PFSK-1 (cell line): ENCODE measurements around the gene MAD1L1.

Experiments used
- POLR2AphosphoS5 ChIP-seq: IDR thresholded peaks from 2 replicates; pipeline ENCODE4 v1.6.1; 2012; ENCODE audit warnings: low read depth, mild to moderate bottlenecking, control low read depth, low read length, moderate library complexity
- TF ChIP-seq, protein P1 (sequence below), 2 experiments: IDR thresholded peaks; 2 replicates each; pipeline versions ENCODE4 v1.6.1 to v1.8.0; 2011 to 2012; ENCODE audit warnings: low read depth in 2 of 2, low read length in 2 of 2, control low read depth in 1 of 2, inconsistent platforms in 1 of 2, mild to moderate bottlenecking in 1 of 2, moderate library complexity in 1 of 2; ENCODE audit not compliant: insufficient read depth in 1 of 2

DNA sequence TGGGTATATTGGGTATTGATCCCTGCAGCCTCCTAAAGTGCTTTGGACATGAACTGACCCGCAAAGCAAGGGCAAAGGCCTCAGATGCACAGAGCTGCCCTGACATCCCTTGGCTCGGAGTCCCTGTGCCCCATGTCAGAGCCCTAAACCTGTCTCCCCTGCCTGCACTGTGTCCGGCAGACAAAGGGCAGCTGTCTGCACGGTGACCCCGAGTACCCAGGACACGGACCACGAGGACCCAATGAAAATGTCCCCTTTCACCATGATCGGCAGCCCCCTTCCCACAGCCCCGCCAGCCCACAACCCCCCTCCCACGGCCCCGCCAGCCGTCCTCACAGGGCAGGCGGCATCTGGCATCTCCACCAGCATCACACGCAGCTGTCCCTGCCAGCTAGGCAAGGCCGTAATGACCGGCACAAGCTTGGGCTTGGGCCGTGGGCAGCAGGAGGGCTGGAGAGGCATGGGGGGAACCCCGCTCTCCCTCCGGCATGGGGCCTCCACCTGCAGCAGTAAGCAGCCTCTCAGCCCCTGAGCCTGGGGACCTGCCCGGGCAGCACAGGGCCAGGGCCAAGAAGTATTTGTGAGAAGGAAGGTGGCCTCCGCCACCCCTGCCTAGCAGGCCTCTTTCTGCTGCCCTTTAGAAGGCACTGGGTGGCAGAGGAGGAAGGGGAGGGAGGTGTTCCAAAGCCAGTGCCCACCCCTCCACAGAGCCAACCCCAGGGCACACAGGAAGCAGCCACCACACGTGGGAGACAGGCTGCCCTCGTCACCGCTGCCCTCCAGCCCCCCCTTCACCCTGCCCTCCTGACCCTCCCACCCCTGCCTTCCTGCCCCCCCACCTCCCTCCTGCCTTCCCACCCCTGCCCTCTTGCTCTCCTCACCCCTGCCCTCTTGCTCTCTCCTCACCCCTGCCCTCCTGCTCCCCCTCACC, 19.4 kb upstream of the MAD1L1 start:
- TF ChIP-seq, protein P1, sequence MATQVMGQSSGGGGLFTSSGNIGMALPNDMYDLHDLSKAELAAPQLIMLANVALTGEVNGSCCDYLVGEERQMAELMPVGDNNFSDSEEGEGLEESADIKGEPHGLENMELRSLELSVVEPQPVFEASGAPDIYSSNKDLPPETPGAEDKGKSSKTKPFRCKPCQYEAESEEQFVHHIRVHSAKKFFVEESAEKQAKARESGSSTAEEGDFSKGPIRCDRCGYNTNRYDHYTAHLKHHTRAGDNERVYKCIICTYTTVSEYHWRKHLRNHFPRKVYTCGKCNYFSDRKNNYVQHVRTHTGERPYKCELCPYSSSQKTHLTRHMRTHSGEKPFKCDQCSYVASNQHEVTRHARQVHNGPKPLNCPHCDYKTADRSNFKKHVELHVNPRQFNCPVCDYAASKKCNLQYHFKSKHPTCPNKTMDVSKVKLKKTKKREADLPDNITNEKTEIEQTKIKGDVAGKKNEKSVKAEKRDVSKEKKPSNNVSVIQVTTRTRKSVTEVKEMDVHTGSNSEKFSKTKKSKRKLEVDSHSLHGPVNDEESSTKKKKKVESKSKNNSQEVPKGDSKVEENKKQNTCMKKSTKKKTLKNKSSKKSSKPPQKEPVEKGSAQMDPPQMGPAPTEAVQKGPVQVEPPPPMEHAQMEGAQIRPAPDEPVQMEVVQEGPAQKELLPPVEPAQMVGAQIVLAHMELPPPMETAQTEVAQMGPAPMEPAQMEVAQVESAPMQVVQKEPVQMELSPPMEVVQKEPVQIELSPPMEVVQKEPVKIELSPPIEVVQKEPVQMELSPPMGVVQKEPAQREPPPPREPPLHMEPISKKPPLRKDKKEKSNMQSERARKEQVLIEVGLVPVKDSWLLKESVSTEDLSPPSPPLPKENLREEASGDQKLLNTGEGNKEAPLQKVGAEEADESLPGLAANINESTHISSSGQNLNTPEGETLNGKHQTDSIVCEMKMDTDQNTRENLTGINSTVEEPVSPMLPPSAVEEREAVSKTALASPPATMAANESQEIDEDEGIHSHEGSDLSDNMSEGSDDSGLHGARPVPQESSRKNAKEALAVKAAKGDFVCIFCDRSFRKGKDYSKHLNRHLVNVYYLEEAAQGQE (IDR thresholded peaks at IDR 0.05; ENCODE audit: insufficient read depth in 1 of 2, low read depth in 2 of 2, low read length in 2 of 2) = no peak
- no peak for TF ChIP-seq POLR2AphosphoS5
